CD4-positive, alpha-beta memory T cell (primary cell): Measurements from ENCODE around the gene TEAD1. TPM values are rescaled to one million over a fixed set of nuclear protein-coding genes. Genes with fewer than 3 reads are reported as not detected.

Experiments used
- CTCF ChIA-PET: fragments of 350-600 bp; sonication (Branson Sonifier 250); formaldehyde crosslinking; loops from one replicate; lab custom pipeline; 2021; ENCODE audit warnings: inconsistent platforms; ENCODE audit not compliant: partially characterized antibody; lab: Charles Lee
- POLR2A ChIA-PET: fragments of 350-600 bp; sonication (Branson Sonifier 250); formaldehyde crosslinking; loops from one replicate; lab custom pipeline; 2021; ENCODE audit not compliant: partially characterized antibody; lab: Charles Lee
- DNase-seq, 5 donors: peaks; one replicate each; pipeline versions ENCODE4 v3.0.0 to v3.0.0-alpha.2; 2020 to 2022; ENCODE audit warnings: mixed read lengths in 1 of 5
- H3K27ac ChIP-seq: one replicate; pipeline ENCODE4 v1.7.0; 2013; ENCODE audit warnings: low read depth, low read length
- H3K27me3 ChIP-seq: 2 replicates; pipeline ENCODE4 v1.7.0; 2013; ENCODE audit warnings: mild to moderate bottlenecking, low read length, moderate library complexity; ENCODE audit not compliant: insufficient read depth
- H3K36me3 ChIP-seq: 2 replicates; pipeline ENCODE4 v1.7.0; 2013; ENCODE audit warnings: mild to moderate bottlenecking, low read length, moderate library complexity; ENCODE audit not compliant: insufficient read depth
- H3K4me1 ChIP-seq: 2 replicates; pipeline ENCODE4 v1.7.0; 2013; ENCODE audit warnings: mild to moderate bottlenecking, low read length, moderate library complexity; ENCODE audit not compliant: insufficient read depth
- H3K4me3 ChIP-seq, 2 donors: one replicate each; pipeline ENCODE4 v1.7.0; 2013; ENCODE audit warnings: low read length in 2 of 2, mild to moderate bottlenecking in 1 of 2
- H3K9me3 ChIP-seq, 2 donors: one replicate each; pipeline ENCODE4 v1.7.0; 2013; ENCODE audit warnings: low read length in 2 of 2, control low read depth in 1 of 2; ENCODE audit not compliant: control insufficient read depth in 1 of 2
- H3K27ac Mint-ChIP-seq, 7 donors: one replicate each; pipeline ENCODE4 v1.8.0; 2020 to 2021; ENCODE audit warnings: mixed read lengths in 7 of 7, mild to moderate bottlenecking in 6 of 7, inconsistent platforms in 3 of 7, moderate library complexity in 3 of 7
- H3K27me3 Mint-ChIP-seq, 2 donors: one replicate each; pipeline ENCODE4 v1.8.0; 2020 to 2021; ENCODE audit warnings: mixed read lengths in 2 of 2
- H3K36me3 Mint-ChIP-seq, 2 donors: one replicate each; pipeline ENCODE4 v1.8.0; 2020 to 2021; ENCODE audit warnings: mixed read lengths in 2 of 2, inconsistent platforms in 1 of 2, mild to moderate bottlenecking in 1 of 2
- H3K4me1 Mint-ChIP-seq, 4 donors: one replicate each; pipeline ENCODE4 v1.8.0; 2020 to 2021; ENCODE audit warnings: mixed read lengths in 4 of 4, mild to moderate bottlenecking in 1 of 4
- H3K4me3 Mint-ChIP-seq, 8 donors: one replicate each; pipeline ENCODE4 v1.8.0; 2020 to 2021; ENCODE audit warnings: mixed read lengths in 8 of 8, mild to moderate bottlenecking in 7 of 8, moderate library complexity in 6 of 8, inconsistent platforms in 3 of 8
- H3K9me3 Mint-ChIP-seq, 8 donors: one replicate each; pipeline ENCODE4 v1.8.0; 2020 to 2021; ENCODE audit warnings: mixed read lengths in 8 of 8, mild to moderate bottlenecking in 5 of 8, inconsistent platforms in 3 of 8, moderate library complexity in 1 of 8
- intact Hi-C: fragments of 100-400 bp; cut with micrococcal nuclease; formaldehyde crosslinking; loops from one replicate; pipeline ENCODE4 v1.15.1; 2023
- polyA plus RNA-seq, 2 donors: library from polyadenylated mRNA; unstranded; fragments of 300-500 nt; fragmentation: Illumina TruSeq; gene quantifications; one replicate each; pipeline ENCODE4 v1.2.3, GENCODE V29; 2021
- total RNA-seq, 2 experiments: library from RNA; stranded (reverse); gene quantifications; one replicate each; pipeline ENCODE4 v1.2.3, GENCODE V29; 2021

The TEAD1 gene
- total and polyA plus RNA-seq, 4 experiments from 2014 or later = 0.15 to 1.1 (median 0.52) TPM; not detected in 1

- Histone ChIP-seq H3K27me3 (peaks cover 16% of the 10 kb centered on the region), H3K27ac (no peak overlapping the region), H3K9me3 (no peaks in the 10 kb centered on the region), H3K4me3 (no peak overlapping the region), H3K4me1 (peaks cover 9% of the 10 kb centered on the region), H3K36me3 (no peaks in the 10 kb centered on the region)
- intact Hi-C loops = no loop called here
- ChIA-PET CTCF (no interaction called here), POLR2A (no interaction called here)
- H3K27ac Mint-ChIP-seq = no peak overlapping the region
- H3K9me3 Mint-ChIP-seq = peaks cover 0 to 2% (median 0%) of the 10 kb centered on the region in 8 donors
- peaks cover 37 to 60% of the 10 kb centered on the region in 2 donors for H3K27me3 Mint-ChIP-seq
- peaks cover 0 to 13% (median 8%) of the 10 kb centered on the region in 4 donors for H3K4me1 Mint-ChIP-seq
- no peak overlapping the region for H3K4me3 Mint-ChIP-seq
- H3K36me3 Mint-ChIP-seq = no peaks in the 10 kb centered on the region
- no peak for DNase-seq
Observed at GRCh38 chr11:12696911-12697581, 22.8 kb downstream of the TEAD1 start.

GRCh38 chr11:12698048-12698447, 23.8 kb downstream of the TEAD1 start:
- no peak overlapping the region for H3K4me3 ChIP-seq
- H3K9me3 ChIP-seq = no peaks in the 10 kb centered on the region
- intact Hi-C loops = no loop called here
- peak overlapping the region in 6 of 8 donors; percentile 6 to 60 (median 14) for H3K4me3 Mint-ChIP-seq
- H3K27ac Mint-ChIP-seq = no peak overlapping the region
- no peaks in the 10 kb centered on the region for H3K36me3 ChIP-seq
- peaks cover 38 to 60% of the 10 kb centered on the region in 2 donors for H3K27me3 Mint-ChIP-seq
- ChIA-PET POLR2A (no interaction called here), CTCF (no interaction called here)
- peaks cover 9% of the 10 kb centered on the region for H3K4me1 ChIP-seq
- peaks cover 16% of the 10 kb centered on the region for H3K27me3 ChIP-seq
- H3K4me1 Mint-ChIP-seq = peaks cover 0 to 13% (median 8%) of the 10 kb centered on the region in 4 donors
- peaks cover 0 to 2% (median 0%) of the 10 kb centered on the region in 8 donors for H3K9me3 Mint-ChIP-seq
- H3K36me3 Mint-ChIP-seq = no peaks in the 10 kb centered on the region
- DNase-seq = no peak
- H3K27ac ChIP-seq = no peak overlapping the region

- Histone ChIP-seq H3K27me3 (peaks cover 5% of the 10 kb centered on the region), H3K9me3 (no peaks in the 10 kb centered on the region), H3K36me3 (no peaks in the 10 kb centered on the region), H3K4me1 (no peaks in the 10 kb centered on the region), H3K4me3 (no peak overlapping the region), H3K27ac (no peak overlapping the region)
- ChIA-PET CTCF (no interaction called here), POLR2A (no interaction called here)
- Mint-ChIP-seq H3K27ac (no peak overlapping the region), H3K27me3 (peaks cover 28 to 58% of the 10 kb centered on the region in 2 donors), H3K9me3 (peaks cover 0 to 2% (median 0%) of the 10 kb centered on the region in 8 donors), H3K4me3 (no peak overlapping the region), H3K4me1 (peaks cover 0 to 5% (median 4%) of the 10 kb centered on the region in 4 donors), H3K36me3 (no peaks in the 10 kb centered on the region)
- intact Hi-C loops = no loop called here
- no peak for DNase-seq
Observed at GRCh38 chr11:12701811-12702592, 27.8 kb downstream of the TEAD1 start.

- ChIA-PET POLR2A (no interaction called here), CTCF (no interaction called here)
- Mint-ChIP-seq H3K36me3 (no peaks in the 10 kb centered on the region), H3K27ac (no peak overlapping the region), H3K4me3 (no peak overlapping the region), H3K9me3 (peaks cover 0 to 2% (median 0%) of the 10 kb centered on the region in 8 donors), H3K27me3 (peaks cover 27 to 57% of the 10 kb centered on the region in 2 donors), H3K4me1 (peaks cover 0 to 3% (median 3%) of the 10 kb centered on the region in 4 donors)
- intact Hi-C loops = no loop called here
- no peaks in the 10 kb centered on the region for H3K4me1 ChIP-seq
- H3K27me3 ChIP-seq = peaks cover 5% of the 10 kb centered on the region
- no peak for DNase-seq
- H3K9me3 ChIP-seq = no peaks in the 10 kb centered on the region
- no peak overlapping the region for H3K4me3 ChIP-seq
- no peaks in the 10 kb centered on the region for H3K36me3 ChIP-seq
- H3K27ac ChIP-seq = no peak overlapping the region
Observed at GRCh38 chr11:12702999-12703453, 28.8 kb downstream of the TEAD1 start.

- Mint-ChIP-seq H3K27me3 (peaks cover 28 to 55% of the 10 kb centered on the region in 2 donors), H3K9me3 (peaks cover 0 to 2% (median 0%) of the 10 kb centered on the region in 8 donors), H3K4me1 (no peaks in the 10 kb centered on the region), H3K4me3 (no peak overlapping the region), H3K36me3 (no peaks in the 10 kb centered on the region), H3K27ac (no peak overlapping the region)
- CTCF ChIA-PET = no interaction called here
- POLR2A ChIA-PET = no interaction called here
- DNase-seq = no peak
- Histone ChIP-seq H3K27ac (no peak overlapping the region), H3K36me3 (no peaks in the 10 kb centered on the region), H3K4me1 (no peaks in the 10 kb centered on the region), H3K4me3 (no peak overlapping the region), H3K9me3 (no peaks in the 10 kb centered on the region), H3K27me3 (no peaks in the 10 kb centered on the region)
- intact Hi-C loops = no loop called here
Observed at GRCh38 chr11:12704049-12704448, 29.8 kb downstream of the TEAD1 start.

GRCh38 chr11:12705874-12706273, 31.7 kb downstream of the TEAD1 start:
- POLR2A ChIA-PET = no interaction called here
- H3K27ac Mint-ChIP-seq = no peak overlapping the region
- no peak overlapping the region for H3K4me3 Mint-ChIP-seq
- no peaks in the 10 kb centered on the region for H3K36me3 Mint-ChIP-seq
- no peak overlapping the region for H3K27ac ChIP-seq
- no peaks in the 10 kb centered on the region for H3K36me3 ChIP-seq
- intact Hi-C loops = no loop called here
- no peaks in the 10 kb centered on the region for H3K4me1 ChIP-seq
- H3K27me3 Mint-ChIP-seq = peaks cover 23 to 48% of the 10 kb centered on the region in 2 donors
- H3K9me3 Mint-ChIP-seq = no peaks in the 10 kb centered on the region
- no peaks in the 10 kb centered on the region for H3K4me1 Mint-ChIP-seq
- CTCF ChIA-PET = interaction anchor here (0.6 kb wide), 1 partner anchor 14 kb away, joined by 3 read pairs; no protein-coding TSS in a partner anchor
- H3K27me3 ChIP-seq = no peaks in the 10 kb centered on the region
- H3K4me3 ChIP-seq = no peak overlapping the region
- no peak for DNase-seq
- H3K9me3 ChIP-seq = no peaks in the 10 kb centered on the region
